Activated effector memory CD4-positive, alpha-beta T cell treated with Interleukin-2 at 50 U/mL for 16 hours (primary cell): ENCODE results near the gene C10orf95.
"Not testable (repeated sequence)": the region's sequence is repeated elsewhere in the genome, so short reads cannot be mapped to it uniquely, and the experiment has no call there.

Source experiments
- DNase-seq: peaks from one replicate; pipeline ENCODE4 v3.0.0-alpha.2; 2020

C10orf95 gene

DNA sequence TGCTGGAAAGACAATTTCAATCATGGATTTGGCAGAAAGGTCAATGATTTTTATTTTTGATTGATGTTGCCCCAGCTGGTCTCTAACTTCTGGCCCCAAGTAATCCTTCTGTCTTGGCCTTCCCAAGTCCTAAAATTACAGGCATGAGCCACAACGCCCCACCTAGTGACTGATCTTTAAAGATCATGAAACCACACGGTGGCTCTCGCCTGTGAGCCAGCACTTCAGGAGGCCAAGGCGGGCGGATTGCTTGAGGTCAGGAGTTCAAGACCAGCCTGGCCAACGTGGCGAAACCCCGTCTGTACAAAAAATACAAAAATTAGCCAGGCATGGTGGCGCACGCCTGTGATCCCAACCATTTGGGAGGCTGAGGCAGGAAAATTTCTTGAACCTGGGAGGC, 12.6 kb upstream of the C10orf95 start:
- DNase-seq, result no peak

DNA sequence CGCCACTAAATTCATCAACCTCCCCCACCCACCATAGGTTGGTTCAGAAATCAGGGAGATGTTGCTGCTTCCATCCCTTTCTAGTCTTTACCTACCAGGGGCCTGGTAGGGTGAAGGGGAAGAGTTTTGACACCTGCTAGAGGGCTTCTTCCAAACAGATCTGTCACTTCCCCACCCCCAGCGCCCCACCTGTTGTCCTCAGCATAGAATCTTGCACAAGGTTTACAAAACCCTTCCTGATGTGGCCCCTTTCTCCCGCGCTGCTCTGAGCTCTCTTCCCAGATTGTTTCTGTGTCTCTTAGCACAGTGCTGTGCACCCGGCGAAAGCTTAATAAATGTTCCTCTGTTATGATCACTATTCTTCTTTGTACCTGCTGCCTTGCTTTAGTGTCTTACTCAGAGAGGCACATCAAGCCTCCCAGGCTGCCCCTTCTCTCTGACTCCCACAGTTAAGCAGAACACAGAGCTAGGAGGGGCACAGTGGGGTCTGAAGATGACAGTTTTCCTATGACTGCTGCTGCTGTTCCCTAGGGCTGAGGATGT, 11.2 kb upstream of the C10orf95 start:
- no peak for DNase-seq

DNA sequence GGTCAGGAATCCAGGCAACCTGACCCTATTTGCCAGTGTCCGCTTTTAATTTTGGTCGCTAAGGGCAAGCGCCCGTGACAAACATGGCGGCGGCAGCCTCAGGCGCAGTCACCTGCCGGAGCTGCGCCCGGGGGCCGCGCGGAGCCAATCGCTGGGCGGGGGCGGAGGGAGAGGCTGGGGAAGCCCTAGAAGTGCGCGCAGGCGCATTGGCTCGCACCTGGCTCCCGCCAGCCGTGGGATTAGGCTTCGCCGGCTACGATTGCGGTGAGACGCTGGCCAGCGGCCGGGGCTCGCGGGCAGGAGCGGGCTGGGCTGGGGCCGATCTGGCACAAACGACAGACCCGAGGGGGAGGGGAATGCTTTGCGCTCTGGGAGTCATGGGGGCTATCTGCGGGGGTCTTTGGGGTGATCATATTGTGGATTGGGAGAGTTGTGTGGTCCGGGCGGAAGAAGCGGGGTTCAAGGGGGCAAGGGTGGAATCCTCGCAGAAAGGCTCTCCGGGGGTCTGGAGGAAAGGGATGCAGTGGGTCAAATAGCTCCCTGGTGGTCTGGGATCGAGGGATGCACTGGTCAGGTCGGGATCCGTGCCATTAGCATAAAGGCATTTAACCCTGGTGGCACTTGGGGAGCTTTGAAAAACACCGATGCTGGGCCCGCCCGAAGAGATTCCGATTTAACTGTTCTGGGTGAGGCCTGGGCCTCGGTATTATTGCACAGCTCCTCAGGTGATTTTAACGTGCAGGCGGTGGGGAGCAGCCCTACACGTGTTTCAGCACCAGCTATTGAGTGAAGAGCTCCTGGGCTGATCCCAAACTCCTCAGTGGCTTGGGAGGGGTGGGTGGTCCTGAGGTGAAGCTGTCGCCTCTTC, 10.1 kb upstream of the C10orf95 start:
- peak; percentile 86 for DNase-seq

DNA sequence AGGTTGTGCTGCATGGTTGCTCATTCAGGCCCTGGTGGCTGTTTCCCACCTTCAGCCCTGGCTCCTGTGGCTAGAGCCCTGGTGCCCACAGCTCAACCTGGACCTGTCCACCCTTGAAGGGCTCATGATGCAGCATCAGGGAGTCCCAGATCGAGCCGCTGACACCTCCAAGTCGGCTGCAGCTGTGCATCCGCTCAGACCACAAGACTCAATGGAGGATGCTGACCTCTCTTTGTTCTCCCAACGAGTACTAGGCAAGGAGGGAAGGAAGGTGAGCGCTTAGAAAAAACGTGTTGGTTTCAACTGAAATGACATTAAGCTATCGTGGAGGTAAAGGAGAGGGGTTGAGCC, 9.5 kb upstream of the C10orf95 start:
- no peak for DNase-seq

DNA sequence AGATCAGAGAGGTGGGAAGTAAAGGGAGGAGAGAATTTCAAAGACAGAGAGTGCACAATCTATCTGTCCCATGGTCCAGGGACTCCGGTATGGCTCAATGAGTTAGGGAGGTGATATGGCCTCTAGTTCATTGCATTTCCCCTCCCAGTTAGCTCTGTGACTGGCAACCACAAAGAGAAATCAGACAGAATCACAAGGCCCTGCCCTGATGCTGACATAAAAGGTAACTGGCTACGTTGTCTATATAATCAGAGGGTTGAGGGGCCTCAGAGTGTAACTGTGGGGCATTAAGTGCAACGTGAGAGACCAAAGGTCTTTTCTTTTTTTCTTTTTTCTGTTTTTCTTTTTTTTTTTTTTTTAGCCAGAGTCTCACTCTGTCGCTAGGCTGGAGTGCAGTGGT, 7.3 kb upstream of the C10orf95 start:
- DNase-seq, result no peak

DNA sequence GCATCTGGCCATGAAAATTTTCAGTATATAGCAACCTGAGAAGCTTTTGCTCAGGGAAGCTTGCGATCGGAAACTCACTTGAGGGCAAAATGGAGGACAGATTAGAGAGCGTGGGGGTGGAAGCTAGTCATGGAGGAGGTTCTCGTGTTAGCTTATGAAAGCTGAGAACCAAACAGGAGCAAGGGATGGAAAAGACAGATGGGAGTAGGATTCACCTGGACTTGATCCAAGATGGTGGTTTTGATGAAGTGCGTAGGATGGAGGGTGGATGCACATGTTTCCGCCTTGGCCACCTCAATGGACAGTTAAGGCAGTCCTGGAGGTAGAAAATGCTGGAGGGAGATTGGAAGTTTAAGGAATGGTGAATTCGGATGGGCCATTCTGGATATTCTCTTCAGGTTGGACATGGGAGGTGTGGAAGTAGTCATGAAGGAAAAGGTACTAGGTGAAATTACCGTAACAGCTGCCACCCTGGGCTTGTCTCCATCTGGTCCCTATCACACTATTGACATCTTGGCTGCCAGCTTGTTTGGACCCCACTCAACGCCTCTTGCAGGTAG, 6.3 kb upstream of the C10orf95 start:
- DNase-seq, result no peak

DNA sequence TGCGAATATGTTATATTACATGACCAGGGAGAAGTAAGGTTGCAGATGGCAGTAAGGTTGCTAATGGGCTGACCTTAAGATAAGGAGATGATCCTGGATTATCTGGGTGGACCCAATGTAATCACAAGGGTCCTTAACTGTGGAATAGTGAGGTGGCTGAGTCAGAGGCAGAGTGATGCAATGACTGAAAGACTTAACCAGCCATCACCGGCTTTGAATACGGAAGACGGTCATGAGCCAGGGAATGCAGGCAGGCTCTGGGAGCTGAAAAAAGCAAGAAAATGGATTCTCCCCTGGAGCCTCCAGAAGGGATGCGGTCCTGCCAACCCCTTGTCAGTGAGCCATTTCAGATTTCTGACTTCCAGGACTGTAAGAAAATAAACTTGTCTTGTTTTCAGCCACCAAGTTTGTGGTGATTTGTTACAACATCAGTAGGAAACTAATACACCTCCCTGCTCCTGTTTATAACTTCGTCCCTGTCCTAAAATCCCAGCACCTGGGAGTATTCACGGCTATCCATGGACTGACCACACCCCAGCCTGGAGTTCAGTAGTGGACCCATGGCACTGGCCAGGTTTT, 4.6 kb upstream of the C10orf95 start:
- no peak for DNase-seq

DNA sequence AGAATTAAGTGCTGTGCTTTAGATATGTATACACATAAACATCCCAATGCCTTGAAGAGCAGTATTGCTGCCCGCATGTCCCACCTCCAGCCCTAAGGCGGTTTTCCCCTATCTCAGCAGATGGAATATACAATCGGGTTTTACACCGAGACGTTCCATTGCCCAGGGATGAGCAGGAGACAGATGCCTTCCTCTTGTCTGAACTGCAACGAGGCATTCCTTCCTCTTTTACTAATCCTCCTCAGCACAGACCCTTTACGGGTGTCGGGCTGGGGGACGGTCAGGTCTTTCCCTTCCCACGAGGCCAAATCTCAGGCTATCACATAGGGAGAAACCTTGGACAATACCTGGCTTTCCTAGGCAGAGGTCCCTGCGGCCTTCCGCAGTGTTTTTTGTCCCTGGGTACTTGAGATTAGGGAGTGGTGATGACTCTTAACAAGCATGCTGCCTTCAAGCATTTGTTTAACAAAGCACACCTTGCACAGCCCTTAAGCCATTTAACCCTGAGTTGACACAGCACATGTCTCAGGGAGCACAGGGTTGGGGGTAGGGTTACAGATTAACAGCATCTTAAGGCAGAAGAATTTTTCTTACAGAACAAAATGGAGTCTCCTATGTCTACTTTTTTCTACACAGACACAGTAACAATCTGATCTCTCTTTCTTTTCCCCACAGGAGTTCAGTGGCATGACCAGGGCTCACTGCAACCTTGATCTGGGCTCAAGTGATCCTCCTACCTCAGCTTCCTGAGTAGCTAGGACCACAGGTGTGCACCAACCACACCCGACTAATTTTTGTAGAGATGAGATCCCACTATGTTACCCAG, 3.5 kb upstream of the C10orf95 start:
- DNase-seq, result not testable (repeated sequence)

DNA sequence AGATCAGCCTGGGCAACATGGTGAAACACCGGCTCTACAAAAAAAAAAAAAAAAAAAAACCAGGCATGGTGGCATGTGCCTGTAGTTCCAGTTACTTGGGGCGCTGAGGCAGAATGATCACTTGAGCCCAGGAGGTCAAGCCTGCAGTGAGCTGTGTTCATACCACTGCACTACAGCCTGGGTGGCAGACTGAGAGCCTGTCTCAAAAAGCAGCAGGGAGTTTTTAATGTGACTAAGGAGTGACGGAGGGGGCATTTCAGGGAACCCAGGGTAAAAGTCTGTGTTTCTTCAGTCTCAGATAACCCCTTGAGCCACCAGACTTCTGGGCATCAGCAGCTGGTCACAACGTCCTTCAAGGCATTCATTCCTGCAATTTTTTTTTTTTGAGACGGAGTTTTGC, 2.2 kb upstream of the C10orf95 start:
- DNase-seq, result no peak

DNA sequence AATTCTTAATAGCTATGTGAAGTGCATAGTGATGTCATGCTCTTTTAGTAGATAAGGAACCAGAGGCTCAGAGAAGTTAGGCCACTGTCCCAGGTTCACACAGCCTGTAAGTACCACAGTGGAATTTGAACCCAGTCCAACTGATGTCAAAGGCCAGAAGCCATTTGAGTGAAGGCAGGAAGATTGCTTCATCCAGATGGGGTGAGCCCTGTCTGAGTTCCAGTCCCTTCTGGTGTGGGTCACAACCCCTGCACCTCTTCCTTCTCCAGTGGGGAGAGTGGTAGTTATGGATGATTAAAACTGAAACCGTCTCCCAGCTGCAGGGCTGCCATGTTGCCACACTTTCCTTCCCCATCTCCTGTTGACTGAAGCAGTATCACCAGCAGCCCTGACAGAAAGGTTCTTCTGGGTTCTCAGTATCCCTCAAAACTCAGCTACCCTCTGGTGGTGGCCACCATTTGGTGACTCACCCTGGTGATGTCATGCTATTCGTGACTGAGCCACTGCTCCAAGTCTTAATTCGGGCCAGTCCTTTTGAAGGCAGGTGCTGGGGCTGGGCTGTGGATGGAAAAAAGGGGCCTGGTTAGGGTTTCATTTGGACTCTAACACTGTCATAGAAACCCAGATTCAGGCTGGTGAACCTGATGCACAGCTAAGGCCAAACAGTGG, 1.5 kb upstream of the C10orf95 start:
- DNase-seq, result peak; percentile 17

DNA sequence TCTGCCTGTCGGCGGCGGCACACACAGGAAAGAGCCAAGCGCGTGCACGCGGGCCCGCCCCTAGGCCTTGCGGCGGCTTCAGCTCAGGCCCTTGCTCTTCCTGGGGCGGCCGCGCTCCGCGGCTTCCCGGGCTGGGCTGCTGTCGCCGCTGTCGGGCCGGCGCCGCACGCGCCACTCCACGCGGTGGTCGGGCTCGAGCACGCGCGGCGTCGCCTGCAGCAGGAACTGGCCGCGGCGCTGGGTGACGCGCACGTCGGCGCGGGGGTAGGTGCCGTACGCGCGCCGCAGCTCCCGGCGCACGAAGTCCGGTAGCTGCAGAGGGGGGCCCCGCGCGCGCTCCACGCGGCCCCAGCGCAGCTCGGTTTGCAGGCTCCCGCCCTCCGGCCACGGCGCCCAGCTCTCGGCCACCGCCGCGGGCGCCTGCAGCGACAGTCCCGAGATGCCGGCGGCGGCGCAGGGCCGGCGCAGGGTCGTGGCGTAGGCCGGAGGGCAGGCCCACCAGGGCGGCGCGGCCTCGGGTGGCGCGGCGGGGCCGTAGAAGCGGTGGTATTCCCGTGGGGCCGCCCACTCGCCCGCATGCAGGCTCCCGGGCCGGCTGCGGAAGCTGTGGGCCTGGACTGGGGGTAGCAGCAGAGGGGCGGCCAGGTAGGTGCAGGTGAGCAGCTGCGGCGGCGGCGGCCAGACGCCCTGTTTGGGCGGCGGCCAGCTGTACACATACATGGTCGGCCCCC, 804 bp downstream of the C10orf95 start:
- peak; percentile 89 for DNase-seq

DNA sequence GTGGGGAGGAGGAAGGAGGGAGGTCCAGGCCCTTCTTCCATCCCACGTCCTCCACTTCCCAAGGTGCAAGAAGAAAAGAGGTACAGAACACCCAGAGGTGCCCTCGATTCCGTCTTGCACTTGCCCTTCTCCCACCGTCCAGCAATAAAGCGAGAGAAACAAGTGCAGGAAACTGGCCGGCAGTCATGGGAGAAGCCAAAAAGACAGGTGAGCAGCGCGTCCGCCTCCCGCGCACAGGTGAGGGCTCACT, 1.3 kb downstream of the C10orf95 start:
- DNase-seq, result no peak

DNA sequence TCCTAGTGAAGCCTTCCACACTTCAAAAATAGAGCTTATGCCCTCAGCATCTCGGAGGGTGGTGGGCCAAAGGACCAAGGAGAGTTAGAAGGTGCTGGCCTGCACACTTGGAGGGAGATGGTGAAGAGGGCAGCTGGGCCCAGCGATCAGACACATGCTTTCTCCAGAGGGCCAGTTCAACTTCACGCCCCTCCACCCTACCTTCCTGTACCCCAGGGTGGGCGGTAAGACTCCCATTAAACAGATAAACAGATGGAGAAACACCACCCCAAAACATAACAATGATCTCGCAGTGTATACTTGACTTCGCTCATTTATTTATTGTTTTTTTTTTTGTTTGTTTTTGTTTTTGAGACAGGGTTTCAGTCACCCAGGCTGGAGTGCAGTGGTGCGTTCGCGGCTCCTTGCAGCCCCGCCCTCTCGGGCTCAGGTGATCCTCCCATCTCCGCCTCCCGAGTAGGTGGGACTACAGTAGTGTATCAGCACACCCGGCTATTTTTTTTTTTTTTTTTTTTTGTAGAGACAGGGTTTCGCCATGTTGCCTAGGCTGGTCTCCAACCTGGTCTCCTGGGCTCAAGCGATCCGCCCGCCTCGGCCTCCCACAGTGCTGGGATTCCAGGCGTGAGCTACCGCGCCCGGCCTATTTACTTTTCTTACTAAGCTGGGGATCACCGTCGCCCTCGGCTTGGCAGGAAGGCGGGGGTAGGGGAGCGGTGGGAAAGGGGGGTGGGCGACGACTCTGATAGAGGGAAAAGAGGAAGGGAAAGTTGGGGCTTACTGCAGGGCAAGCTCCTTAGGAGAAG, 1.8 kb downstream of the C10orf95 start:
- DNase-seq, result peak; percentile 83

DNA sequence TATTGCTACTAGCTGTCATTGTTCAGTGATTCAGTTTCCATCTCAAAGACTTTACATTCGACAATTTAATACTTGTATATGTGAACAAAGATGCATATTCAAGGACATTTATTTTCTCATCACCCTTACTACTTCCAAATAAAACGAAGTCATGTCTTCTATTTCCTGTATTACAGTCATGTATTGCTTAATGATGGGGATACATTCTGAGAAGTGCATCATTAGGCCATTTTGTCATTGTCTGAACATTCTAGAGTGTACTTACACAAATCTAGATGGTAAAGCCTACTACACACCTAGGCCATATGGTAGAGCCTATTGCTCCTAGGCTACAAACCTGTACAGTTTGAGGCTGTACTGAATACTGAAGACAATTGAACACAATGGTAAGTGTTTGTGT, 6.5 kb downstream of the C10orf95 start:
- DNase-seq, result no peak

DNA sequence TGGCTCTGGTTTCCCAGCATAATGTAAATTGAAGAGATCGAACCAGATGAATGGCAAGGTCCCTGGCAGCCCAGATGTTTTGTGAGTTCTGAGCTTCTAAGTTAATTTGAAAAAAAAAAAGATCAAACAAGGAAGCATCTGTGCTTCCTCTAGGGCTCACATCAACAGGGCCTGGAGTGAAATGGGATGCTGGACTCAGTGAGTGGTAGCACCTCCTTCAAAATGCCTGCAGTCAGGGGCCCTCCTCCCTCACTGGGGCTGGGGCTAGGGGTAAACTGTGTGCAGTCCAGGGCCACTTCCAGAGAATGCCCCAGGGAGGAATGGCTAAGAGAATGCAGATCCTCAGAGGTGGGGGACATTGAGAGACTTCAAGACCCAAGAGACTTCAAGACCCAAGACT, 13.0 kb downstream of the C10orf95 start:
- no peak for DNase-seq

DNA sequence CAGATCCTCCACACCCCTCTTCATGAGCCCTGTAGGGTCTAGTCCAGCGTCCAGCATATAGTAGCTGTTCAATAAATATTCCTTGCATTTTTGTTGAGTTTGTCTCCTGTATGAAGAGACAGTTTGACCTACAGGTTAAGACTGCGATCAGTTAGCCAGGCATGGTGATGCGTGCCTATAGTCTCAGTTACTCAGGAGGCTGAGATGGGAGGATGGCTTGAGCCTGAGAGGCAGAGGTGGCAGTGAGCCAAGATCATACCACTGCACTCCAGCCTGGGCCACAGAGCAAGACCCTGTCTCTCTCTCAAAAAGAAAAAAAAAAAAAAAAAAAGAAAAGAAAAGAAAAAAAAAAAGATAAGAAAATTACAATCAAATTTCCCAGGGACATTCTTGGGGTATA, 13.8 kb downstream of the C10orf95 start:
- no peak for DNase-seq

DNA sequence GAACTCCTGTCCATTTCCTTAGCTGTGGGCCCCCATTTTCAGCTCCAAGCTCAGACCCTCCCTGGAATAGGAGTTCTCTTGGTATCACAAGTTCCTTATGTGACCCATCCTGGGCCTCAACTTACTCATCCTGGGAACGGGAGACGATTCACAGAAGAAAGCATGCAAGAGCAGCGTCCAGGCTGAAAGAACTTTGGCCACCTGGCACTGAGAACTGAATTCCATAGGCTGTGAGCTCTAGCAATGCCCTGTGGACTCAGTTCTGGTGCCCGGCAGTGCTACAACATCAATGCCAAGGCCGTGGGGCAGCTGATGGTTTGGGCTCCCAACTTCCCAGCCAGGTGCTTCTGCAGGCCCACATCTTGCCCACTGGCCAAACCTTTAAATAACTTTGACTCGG, 15.0 kb downstream of the C10orf95 start:
- DNase-seq, result no peak

DNA sequence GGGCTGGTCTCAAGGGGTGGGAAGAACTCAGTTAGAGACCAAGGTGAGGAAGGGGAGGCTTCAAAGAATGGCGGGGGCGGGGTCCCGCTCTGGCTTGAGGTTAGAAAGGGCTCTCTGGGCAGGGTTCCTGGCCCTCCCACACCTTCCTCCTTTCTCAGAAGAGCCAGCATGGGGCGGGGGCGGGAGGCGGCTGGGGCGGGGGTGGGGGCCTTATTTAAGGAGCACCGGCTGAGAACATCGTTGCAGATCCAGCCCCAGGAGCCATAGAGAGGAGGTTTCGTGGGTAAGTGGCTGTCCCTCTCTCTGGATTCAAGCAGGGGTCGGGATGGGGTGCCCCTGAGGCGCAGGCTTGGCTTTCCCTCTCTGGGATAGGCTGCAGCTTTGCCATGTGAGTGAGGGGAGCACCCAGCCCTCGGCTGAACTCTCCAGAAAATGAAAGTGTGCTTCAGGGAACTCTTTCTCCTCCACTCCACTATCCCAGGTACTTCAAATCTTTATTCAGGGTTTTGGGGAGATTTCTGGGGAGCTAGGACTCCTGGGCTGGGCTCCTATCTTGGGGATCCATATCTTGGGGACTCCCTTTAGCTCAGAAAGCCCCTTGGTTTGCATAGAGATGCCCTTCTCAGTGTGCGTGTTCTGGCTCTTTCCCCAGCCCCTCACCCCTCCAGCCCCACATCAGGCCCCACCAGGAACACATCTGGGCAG, 15.7 kb downstream of the C10orf95 start:
- peak; percentile 48 for DNase-seq

DNA sequence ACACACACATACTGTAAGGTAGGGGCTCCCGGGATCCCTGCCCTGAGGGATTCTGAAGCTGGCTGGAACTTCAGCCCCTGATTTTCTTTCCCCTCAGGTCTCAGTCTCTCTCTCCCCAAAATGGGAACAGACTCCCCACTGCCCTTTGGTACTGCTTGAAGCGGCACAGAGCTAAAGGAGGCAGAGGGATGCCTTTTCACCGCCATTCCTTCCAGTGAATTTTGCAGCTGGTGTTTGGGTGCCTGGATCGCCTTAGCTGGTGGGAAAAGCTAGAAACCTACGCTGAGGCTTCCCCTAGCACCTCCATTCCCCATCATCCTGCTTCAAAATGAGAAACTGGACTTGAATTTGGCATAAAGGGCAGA, 16.2 kb downstream of the C10orf95 start:
- no peak for DNase-seq

DNA sequence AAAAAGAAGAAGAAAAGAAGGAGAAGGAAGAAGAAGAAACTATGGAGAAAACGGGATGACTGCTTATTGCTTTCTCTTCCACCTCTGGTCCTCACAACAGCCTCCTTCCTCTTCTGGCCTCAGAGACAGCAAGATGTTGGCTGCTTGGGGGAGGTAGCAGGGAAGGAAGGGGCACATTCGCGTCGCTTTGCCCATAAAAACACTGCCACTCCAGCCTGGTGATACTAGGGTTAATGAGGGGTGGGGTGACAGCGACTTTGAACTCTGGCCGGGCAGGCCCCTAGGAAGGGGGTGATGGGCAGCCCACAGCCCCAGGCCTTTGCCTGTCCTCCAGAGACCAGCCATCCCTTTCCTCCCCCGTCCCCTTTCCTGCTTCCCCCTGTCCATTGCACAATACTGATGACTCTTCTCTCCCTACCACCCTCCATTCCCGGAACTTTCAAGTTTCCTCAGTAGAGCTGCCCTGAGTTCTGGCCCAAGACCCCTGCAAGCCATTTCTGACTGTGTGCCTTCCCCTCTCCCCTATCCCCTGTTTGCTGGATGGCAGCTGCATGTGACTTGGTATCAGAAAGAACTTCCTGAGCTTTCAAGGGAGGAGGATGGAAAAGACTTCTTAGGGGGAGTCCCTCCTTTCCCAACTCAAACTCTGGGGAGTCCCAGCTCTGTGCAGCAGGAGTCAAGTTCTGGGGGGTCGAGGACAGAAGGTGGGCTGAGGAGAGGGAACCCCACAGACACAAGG, 16.8 kb downstream of the C10orf95 start:
- no peak for DNase-seq
